ENCODE results near the gene CDKAL1.

DNA sequence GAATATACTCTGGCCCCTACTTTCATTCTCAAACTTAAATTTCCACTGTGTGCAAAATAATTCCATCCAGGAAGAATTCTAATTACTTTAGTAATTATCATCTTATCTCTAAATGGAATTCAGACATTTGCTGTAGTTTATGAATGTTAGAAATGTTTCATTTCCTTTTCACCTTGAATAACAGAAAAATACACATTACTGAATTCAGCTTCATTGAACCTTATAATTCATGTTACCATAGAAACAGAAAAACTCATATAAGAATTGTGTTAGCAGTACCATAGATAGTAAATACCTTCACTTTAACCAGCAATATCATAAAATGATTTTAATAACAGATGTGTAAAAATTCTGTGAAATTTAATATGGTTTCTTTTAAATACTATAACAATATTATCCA lies 514.9 kb downstream of the CDKAL1 start:
- TF ChIP-seq, protein P1, sequence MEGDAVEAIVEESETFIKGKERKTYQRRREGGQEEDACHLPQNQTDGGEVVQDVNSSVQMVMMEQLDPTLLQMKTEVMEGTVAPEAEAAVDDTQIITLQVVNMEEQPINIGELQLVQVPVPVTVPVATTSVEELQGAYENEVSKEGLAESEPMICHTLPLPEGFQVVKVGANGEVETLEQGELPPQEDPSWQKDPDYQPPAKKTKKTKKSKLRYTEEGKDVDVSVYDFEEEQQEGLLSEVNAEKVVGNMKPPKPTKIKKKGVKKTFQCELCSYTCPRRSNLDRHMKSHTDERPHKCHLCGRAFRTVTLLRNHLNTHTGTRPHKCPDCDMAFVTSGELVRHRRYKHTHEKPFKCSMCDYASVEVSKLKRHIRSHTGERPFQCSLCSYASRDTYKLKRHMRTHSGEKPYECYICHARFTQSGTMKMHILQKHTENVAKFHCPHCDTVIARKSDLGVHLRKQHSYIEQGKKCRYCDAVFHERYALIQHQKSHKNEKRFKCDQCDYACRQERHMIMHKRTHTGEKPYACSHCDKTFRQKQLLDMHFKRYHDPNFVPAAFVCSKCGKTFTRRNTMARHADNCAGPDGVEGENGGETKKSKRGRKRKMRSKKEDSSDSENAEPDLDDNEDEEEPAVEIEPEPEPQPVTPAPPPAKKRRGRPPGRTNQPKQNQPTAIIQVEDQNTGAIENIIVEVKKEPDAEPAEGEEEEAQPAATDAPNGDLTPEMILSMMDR (IDR thresholded peaks at IDR 0.05 in 8 of 11, conservative IDR thresholded peaks at IDR 0.05 in 3 of 11): no peak
- no peak for TF ChIP-seq POLR2AphosphoS5 (IDR thresholded peaks at IDR 0.05)

Data from spleen (tissue), 7 donors.